Right lobe of liver (tissue), 6 donors: ENCODE measurements around the gene ZNF677. TPM values are rescaled to one million over a fixed set of nuclear protein-coding genes. Genes with fewer than 3 reads are reported as not detected.

Experiments
- ATAC-seq, 4 donors: fragments of 200-7000 bp; cut with Tn5 transposase; one replicate each; pipeline ENCODE4 v1.9.1; 2020; ENCODE audit warnings: mild to moderate bottlenecking in 4 of 4, moderate library complexity in 4 of 4
- DNase-seq, 3 donors: peaks; one replicate each; pipeline ENCODE4 v3.0.0-alpha.2; 2020
- H3K27ac ChIP-seq, 3 donors: fragments of 200-600 bp; one replicate each; pipeline ENCODE4 v1.8.0; 2022
- H3K27me3 ChIP-seq, 2 donors: fragments of 200-600 bp; one replicate each; pipeline ENCODE4 v1.8.0; 2022
- H3K36me3 ChIP-seq, 4 donors: fragments of 200-600 bp; sonication (generic) in 1 of 4; one replicate each; pipeline versions ENCODE4 v1.5.1 to v1.8.0; 2017 to 2022; ENCODE audit warnings: control low read depth in 1 of 4
- H3K4me1 ChIP-seq, 4 donors: fragments of 200-600 bp; sonication (generic) in 1 of 4; one replicate each; pipeline versions ENCODE4 v1.5.1 to v1.8.0; 2017 to 2022; ENCODE audit warnings: control low read depth in 1 of 4
- H3K4me3 ChIP-seq, 3 donors: fragments of 200-600 bp; one replicate each; pipeline ENCODE4 v1.8.0; 2022
- H3K9me3 ChIP-seq, 4 donors: fragments of 200-600 bp; sonication (generic) in 1 of 4; one replicate each; pipeline versions ENCODE4 v1.5.1 to v1.8.0; 2017 to 2022; ENCODE audit warnings: control low read depth in 1 of 4
- CTCF ChIP-seq, 4 donors: fragments of 200-600 bp in 3 of 4; fragments of 450-650 bp in 1 of 4; IDR thresholded peaks; one replicate each; pipeline versions ENCODE4 v1.5.1 to v1.8.0; 2016 to 2022; ENCODE audit warnings: antibody characterized with exemption in 4 of 4, mild to moderate bottlenecking in 2 of 4
- POLR2A ChIP-seq: fragments of 450-650 bp; IDR thresholded peaks from one replicate; pipeline ENCODE4 v1.6.1; 2017; ENCODE audit warnings: antibody characterized with exemption, mild to moderate bottlenecking
- WGBS: methylation state at CpG from one replicate; pipeline ENCODE4 v1.1.6; 2018; ENCODE audit warnings: low coverage, low lambda C conversion rate; ENCODE audit not compliant: insufficient coverage; ENCODE audit errors: missing lambda C conversion rate; 5-methylcytosine and 5-hydroxymethylcytosine counted together
- intact Hi-C, 2 donors: fragments of 100-400 bp; cut with DNase I; formaldehyde crosslinking; loops; one replicate each; pipeline versions ENCODE4 v1.11.2 to v1.14.1; 2022
- total RNA-seq, 6 experiments: library from RNA; depleted of rRNA in 2 of 6; stranded (reverse); fragments of >200 nt in 2 of 6; fragmentation: NEBNext Ultra II Directional in 3 of 6; extraction: Animal tissue kit (Norgen Biotek cat#: 25700) in 3 of 6; gene quantifications; one replicate each; pipeline versions ENCODE4 v1.1.0 to v1.2.4, GENCODE V29; 2016 to 2023
- donor health status: DM: no; HTN: yes; CAD: no.
- donor health status: DM: no; HTN: no; CAD: no.
- donor health status: DM: no; HTN: no; CAD: no.
- donor health status: DM: no; HTN: yes; CAD: no.
- donor health status: DM: no; HTN: yes; CAD: no.

ZNF677 gene
- total RNA-seq, 6 experiments from 2014 or later: 0.25 to 2.0 (median 1.1) TPM

- Histone ChIP-seq H3K27me3 (no peaks in the 10 kb centered on the region), H3K27ac (peak overlapping the region; percentile 45 to 72 (median 69)), H3K9me3 (peaks cover 0 to 11% (median 0%) of the 10 kb centered on the region in 4 donors), H3K4me1 (peaks cover 0 to 4% (median 0%) of the 10 kb centered on the region in 4 donors), H3K4me3 (peak overlapping the region; percentile 66 to 84 (median 78)), H3K36me3 (no peaks in the 10 kb centered on the region)
- TF ChIP-seq CTCF (IDR thresholded peaks at IDR 0.05) (no peak), POLR2A (peak; percentile 47)
- peak; percentile 97 to 98 (median 97) for DNase-seq
- 3% methylated on average over 42 of the region's 42 CpGs for WGBS
- peak; percentile 96 to 98 (median 97) for ATAC-seq
- intact Hi-C loops: no loop called here
These were observed 57.8 kb downstream of the ZNF677 start for GRCh38 chr19:53196777-53197396.

- peaks cover 0 to 4% (median 0%) of the 10 kb centered on the region in 4 donors for H3K4me1 ChIP-seq
- peaks cover 0 to 3% (median 0%) of the 10 kb centered on the region in 4 donors for H3K9me3 ChIP-seq
- TF ChIP-seq CTCF (IDR thresholded peaks at IDR 0.05) (peak; percentile 78 to 82 (median 80)), POLR2A (no peak)
- peak; percentile 74 to 80 (median 78) for ATAC-seq
- H3K27ac ChIP-seq: no peak overlapping the region
- DNase-seq: peak in 2 of 3 donors; percentile 49 to 66
- H3K27me3 ChIP-seq: no peaks in the 10 kb centered on the region
- no peak overlapping the region for H3K4me3 ChIP-seq
- WGBS: 0% methylated on average over 3 of the region's 3 CpGs
- no peaks in the 10 kb centered on the region for H3K36me3 ChIP-seq
- intact Hi-C loops: no loop called here
These were observed 59.3 kb downstream of the ZNF677 start for GRCh38 chr19:53195265-53195903.

GRCh38 chr19:53193535-53194222 lies 61.0 kb downstream of the ZNF677 start:
- Histone ChIP-seq H3K27ac (no peak overlapping the region), H3K4me3 (peak overlapping the region in 1 of 3 donors; percentile 54), H3K4me1 (peaks cover 0 to 4% (median 0%) of the 10 kb centered on the region in 4 donors), H3K27me3 (no peaks in the 10 kb centered on the region), H3K9me3 (no peaks in the 10 kb centered on the region), H3K36me3 (no peaks in the 10 kb centered on the region)
- DNase-seq: no peak
- intact Hi-C loops: no loop called here
- no peak for TF ChIP-seq POLR2A
- TF ChIP-seq CTCF (IDR thresholded peaks at IDR 0.05): no peak
- ATAC-seq: no peak
- WGBS: 57% methylated on average over 12 of the region's 12 CpGs

- H3K9me3 ChIP-seq: no peaks in the 10 kb centered on the region
- intact Hi-C loops: no loop called here
These were observed 61.7 kb downstream of the ZNF677 start, which contains the start of gene ZNF665 for GRCh38 chr19:53192771-53193534. Gene ZNF665, minus strand, starts transcription at chr19:53193358. Its CDS starts 10,460 bp downstream, at chr19:53182898.

More at GRCh38 chr19:53192771-53193534, 61.7 kb downstream of the ZNF677 start, which contains the start of gene ZNF665:
- Histone ChIP-seq H3K27me3 (no peaks in the 10 kb centered on the region), H3K4me3 (peak within 1 kb of the TSS; percentile 50 to 54 (median 52)), H3K4me1 (peaks cover 0 to 4% (median 0%) of the 10 kb centered on the region in 4 donors), H3K36me3 (no peaks in the 10 kb centered on the region), H3K27ac (peak within 1 kb of the TSS in 1 of 3 donors; percentile 8)
- WGBS: 3% methylated on average over 38 of the region's 53 CpGs
- TF ChIP-seq CTCF (IDR thresholded peaks at IDR 0.05) (no peak), POLR2A (peak; percentile 29)
- ATAC-seq (peak; percentile 64 to 75 (median 72)), DNase-seq (peak; percentile 67 to 83 (median 76))
